ENCODE measurements around the gene SOX5. TPM values are rescaled to one million over a fixed set of nuclear protein-coding genes. Genes with fewer than 3 reads are reported as not detected.

Gene SOX5
- total RNA-seq, 4 donors from 2014 or later = 1.3 to 9.6 (median 3.3) TPM

DNA sequence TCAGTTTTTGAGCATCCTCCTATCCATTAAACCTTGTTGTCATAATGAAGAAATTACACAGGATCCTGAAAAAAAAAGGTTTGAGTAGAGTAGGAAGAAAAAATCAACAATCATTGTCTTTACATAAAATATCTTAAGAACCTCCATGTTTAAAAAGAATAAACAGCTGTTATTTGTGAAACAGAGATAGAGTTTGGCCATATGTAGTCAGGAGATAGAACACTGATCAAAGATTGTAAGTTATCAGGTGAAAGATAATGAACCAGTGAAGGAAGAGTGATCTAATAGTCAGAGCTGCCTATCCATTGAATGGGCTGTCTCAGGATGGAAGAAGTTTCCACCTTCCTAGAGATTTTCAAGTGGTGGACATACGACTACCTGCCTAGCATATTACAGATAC lies 397.1 kb downstream of the SOX5 start:
- Histone ChIP-seq H3K4me1 (no peaks in the 10 kb centered on the region), H3K36me3 (no peaks in the 10 kb centered on the region), H3K27ac (no peak overlapping the region), H3K27me3 (no peaks in the 10 kb centered on the region), H3K4me3 (no peak overlapping the region), H3K9me3 (no peaks in the 10 kb centered on the region)
- in situ Hi-C loops (cut with MboI; ENCODE audit: low sequenced_read_pairs in 4 of 4) = no loop called here
- TF ChIP-seq POLR2A (IDR thresholded peaks at IDR 0.05) = no peak
- TF ChIP-seq, protein P1, sequence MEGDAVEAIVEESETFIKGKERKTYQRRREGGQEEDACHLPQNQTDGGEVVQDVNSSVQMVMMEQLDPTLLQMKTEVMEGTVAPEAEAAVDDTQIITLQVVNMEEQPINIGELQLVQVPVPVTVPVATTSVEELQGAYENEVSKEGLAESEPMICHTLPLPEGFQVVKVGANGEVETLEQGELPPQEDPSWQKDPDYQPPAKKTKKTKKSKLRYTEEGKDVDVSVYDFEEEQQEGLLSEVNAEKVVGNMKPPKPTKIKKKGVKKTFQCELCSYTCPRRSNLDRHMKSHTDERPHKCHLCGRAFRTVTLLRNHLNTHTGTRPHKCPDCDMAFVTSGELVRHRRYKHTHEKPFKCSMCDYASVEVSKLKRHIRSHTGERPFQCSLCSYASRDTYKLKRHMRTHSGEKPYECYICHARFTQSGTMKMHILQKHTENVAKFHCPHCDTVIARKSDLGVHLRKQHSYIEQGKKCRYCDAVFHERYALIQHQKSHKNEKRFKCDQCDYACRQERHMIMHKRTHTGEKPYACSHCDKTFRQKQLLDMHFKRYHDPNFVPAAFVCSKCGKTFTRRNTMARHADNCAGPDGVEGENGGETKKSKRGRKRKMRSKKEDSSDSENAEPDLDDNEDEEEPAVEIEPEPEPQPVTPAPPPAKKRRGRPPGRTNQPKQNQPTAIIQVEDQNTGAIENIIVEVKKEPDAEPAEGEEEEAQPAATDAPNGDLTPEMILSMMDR (IDR thresholded peaks at IDR 0.05 in 4 of 5, conservative IDR thresholded peaks at IDR 0.05 in 1 of 5) = no peak
- ATAC-seq = no peak
- DNase-seq = no peak
- intact Hi-C loops (cut with DNase I; ENCODE audit: low total_unique reads) = no loop called here

DNA sequence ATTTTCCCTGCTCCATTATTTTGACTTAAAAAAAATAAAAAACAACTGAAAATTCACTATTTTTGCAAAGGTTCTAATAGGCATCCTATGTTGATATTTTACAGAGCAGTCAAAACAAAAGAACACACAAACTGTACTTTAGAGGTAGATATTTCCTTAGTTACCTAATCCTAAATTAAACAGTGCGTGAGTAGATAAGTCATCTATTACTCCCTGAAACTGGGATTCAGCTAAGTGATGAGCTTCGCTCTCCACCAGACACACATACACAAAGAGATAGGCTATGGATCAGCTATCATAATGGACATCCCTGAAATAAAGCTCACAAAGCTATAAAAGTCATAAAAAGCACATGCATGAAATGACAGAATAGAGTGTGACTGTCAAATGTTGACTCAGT lies 398.7 kb downstream of the SOX5 start:
- no peak for DNase-seq
- H3K4me3 ChIP-seq = no peak overlapping the region
- no peaks in the 10 kb centered on the region for H3K36me3 ChIP-seq
- in situ Hi-C loops (cut with MboI; ENCODE audit: low sequenced_read_pairs in 4 of 4) (no loop called here), intact Hi-C loops (cut with DNase I; ENCODE audit: low total_unique reads) (no loop called here)
- no peak for ATAC-seq
- H3K9me3 ChIP-seq = no peaks in the 10 kb centered on the region
- no peaks in the 10 kb centered on the region for H3K4me1 ChIP-seq
- H3K27ac ChIP-seq = no peak overlapping the region
- H3K27me3 ChIP-seq = no peaks in the 10 kb centered on the region
- TF ChIP-seq, protein P1 (IDR thresholded peaks at IDR 0.05 in 4 of 5, conservative IDR thresholded peaks at IDR 0.05 in 1 of 5) = no peak
- TF ChIP-seq POLR2A (IDR thresholded peaks at IDR 0.05) = no peak

DNA sequence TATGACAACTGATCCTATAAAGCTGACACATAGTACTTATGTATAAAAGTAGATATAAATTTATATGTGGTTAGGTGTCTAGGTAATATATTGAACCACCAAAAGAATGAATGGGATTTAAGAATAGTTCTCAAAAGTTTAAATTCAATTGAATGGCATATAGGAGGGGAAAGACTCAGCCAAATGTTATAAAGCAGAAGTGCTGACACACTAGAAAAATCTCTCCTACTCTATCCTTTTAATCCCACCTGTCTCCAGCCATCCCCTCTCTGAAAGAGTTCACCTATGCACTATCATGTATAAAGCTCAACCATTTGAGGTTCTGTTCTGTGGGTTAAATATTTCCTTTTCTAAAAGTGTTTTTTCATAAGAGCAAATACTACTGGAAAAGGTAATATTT lies 400.7 kb downstream of the SOX5 start:
- no peak overlapping the region for H3K27ac ChIP-seq
- H3K4me1 ChIP-seq = no peaks in the 10 kb centered on the region
- no peaks in the 10 kb centered on the region for H3K9me3 ChIP-seq
- DNase-seq (no peak), ATAC-seq (no peak)
- no peaks in the 10 kb centered on the region for H3K36me3 ChIP-seq
- in situ Hi-C loops (cut with MboI; ENCODE audit: low sequenced_read_pairs in 4 of 4) (no loop called here), intact Hi-C loops (cut with DNase I; ENCODE audit: low total_unique reads) (no loop called here)
- H3K4me3 ChIP-seq = no peak overlapping the region
- TF ChIP-seq, protein P1 (IDR thresholded peaks at IDR 0.05 in 4 of 5, conservative IDR thresholded peaks at IDR 0.05 in 1 of 5) = no peak
- no peak for TF ChIP-seq POLR2A (IDR thresholded peaks at IDR 0.05)
- no peaks in the 10 kb centered on the region for H3K27me3 ChIP-seq

DNA sequence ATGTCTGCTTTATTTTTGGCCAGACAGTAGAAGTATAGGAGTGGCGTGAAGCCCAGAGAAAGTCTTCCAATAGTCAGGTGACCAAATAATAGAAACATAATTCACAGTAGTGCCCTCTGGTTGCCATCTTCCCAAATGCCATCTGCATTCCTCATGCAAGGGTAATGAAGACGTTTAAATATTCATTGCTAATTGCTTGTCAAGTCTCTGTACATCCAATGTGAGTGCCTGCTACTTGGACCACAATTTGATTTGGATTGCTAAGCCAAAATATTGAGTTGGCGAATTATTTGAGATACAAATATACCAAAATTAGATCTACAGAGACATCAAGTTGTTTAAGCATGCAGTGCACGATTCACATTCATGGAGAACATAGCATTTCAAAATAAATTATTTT lies 402.7 kb downstream of the SOX5 start:
- TF ChIP-seq POLR2A (IDR thresholded peaks at IDR 0.05) = no peak
- TF ChIP-seq, protein P1 (IDR thresholded peaks at IDR 0.05 in 4 of 5, conservative IDR thresholded peaks at IDR 0.05 in 1 of 5) = no peak
- DNase-seq (no peak), ATAC-seq (no peak)
- Histone ChIP-seq H3K4me1 (no peaks in the 10 kb centered on the region), H3K4me3 (no peak overlapping the region), H3K36me3 (no peaks in the 10 kb centered on the region), H3K27ac (no peak overlapping the region), H3K9me3 (no peaks in the 10 kb centered on the region), H3K27me3 (no peaks in the 10 kb centered on the region)
- in situ Hi-C loops (cut with MboI; ENCODE audit: low sequenced_read_pairs in 4 of 4) = no loop called here
- intact Hi-C loops (cut with DNase I; ENCODE audit: low total_unique reads) = no loop called here

DNA sequence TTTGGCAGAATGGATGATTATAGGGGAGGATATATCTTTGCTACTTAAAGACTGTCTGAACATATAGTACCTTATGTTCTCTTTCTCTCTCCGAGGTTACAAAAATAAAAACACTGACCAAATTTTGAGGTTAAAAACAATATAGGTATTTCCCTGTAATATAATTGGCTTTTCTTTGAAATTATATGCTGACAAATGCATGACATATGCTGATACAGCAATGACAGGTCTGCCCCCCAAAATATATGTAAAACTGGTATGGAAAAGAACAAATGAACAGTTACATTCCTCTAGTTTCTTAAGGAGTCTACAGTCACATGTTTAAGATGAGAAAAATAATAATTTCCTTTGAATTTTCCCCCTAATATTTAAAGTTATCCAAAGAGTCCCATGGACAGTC lies 405.7 kb downstream of the SOX5 start:
- TF ChIP-seq POLR2A (IDR thresholded peaks at IDR 0.05) = no peak
- TF ChIP-seq, protein P1 (IDR thresholded peaks at IDR 0.05 in 4 of 5, conservative IDR thresholded peaks at IDR 0.05 in 1 of 5) = no peak
- Histone ChIP-seq H3K36me3 (no peaks in the 10 kb centered on the region), H3K4me3 (no peak overlapping the region), H3K4me1 (no peaks in the 10 kb centered on the region), H3K9me3 (no peaks in the 10 kb centered on the region), H3K27me3 (no peaks in the 10 kb centered on the region), H3K27ac (no peak overlapping the region)
- no peak for DNase-seq
- in situ Hi-C loops (cut with MboI; ENCODE audit: low sequenced_read_pairs in 4 of 4) = no loop called here
- no peak for ATAC-seq
- intact Hi-C loops (cut with DNase I; ENCODE audit: low total_unique reads) = no loop called here

All from gastrocnemius medialis (tissue), 4 donors.